Measurements from ENCODE around the gene ARF3. TPM values are rescaled to one million over a fixed set of nuclear protein-coding genes. Genes with fewer than 3 reads are reported as not detected.

ARF3 gene
- total and polyA plus RNA-seq, 9 donors = 19.9 to 63.3 (median 51.2) TPM

GRCh38 chr12:48973941-48974673 is 16.8 kb upstream of the ARF3 start:
- H3K4me1 ChIP-seq (ENCODE audit: control insufficient read depth, insufficient read depth, low read length) = peaks cover 54% of the 10 kb centered on the region
- peak; percentile 49 for DNase-seq
- no peak overlapping the region for H3K27ac ChIP-seq (ENCODE audit: low read length)
- H3K27me3 ChIP-seq (ENCODE audit: control insufficient read depth, insufficient read depth, low read length) = peaks cover 96% of the 10 kb centered on the region
- no peaks in the 10 kb centered on the region for H3K9me3 ChIP-seq (replicated peaks; ENCODE audit: control insufficient read depth, low read depth, low read length)
- no peak overlapping the region for H3K4me3 ChIP-seq (ENCODE audit: low read length)
- H3K36me3 ChIP-seq (ENCODE audit: control insufficient read depth, insufficient read depth, low read length) = no peaks in the 10 kb centered on the region
- 7% methylated on average over 6 of the region's 19 CpGs for WGBS (ENCODE audit: insufficient coverage)

- 0% methylated on average over 2 of the region's 12 CpGs for WGBS (ENCODE audit: insufficient coverage)
- H3K4me1 ChIP-seq (ENCODE audit: control insufficient read depth, insufficient read depth, low read length) = peaks cover 49% of the 10 kb centered on the region
- H3K9me3 ChIP-seq (replicated peaks; ENCODE audit: control insufficient read depth, low read depth, low read length) = no peaks in the 10 kb centered on the region
- no peak overlapping the region for H3K27ac ChIP-seq (ENCODE audit: low read length)
- peak; percentile 52 for DNase-seq
- no peaks in the 10 kb centered on the region for H3K36me3 ChIP-seq (ENCODE audit: control insufficient read depth, insufficient read depth, low read length)
- no peak overlapping the region for H3K4me3 ChIP-seq (ENCODE audit: low read length)
- peaks cover 96% of the 10 kb centered on the region for H3K27me3 ChIP-seq (ENCODE audit: control insufficient read depth, insufficient read depth, low read length)
These were observed 16.2 kb upstream of the ARF3 start for GRCh38 chr12:48973531-48973930.

GRCh38 chr12:48972952-48973483 is 15.7 kb upstream of the ARF3 start:
- Histone ChIP-seq H3K27ac (ENCODE audit: low read length) (no peak overlapping the region), H3K27me3 (ENCODE audit: control insufficient read depth, insufficient read depth, low read length) (peaks cover 94% of the 10 kb centered on the region), H3K9me3 (replicated peaks; ENCODE audit: control insufficient read depth, low read depth, low read length) (no peaks in the 10 kb centered on the region), H3K36me3 (ENCODE audit: control insufficient read depth, insufficient read depth, low read length) (no peaks in the 10 kb centered on the region), H3K4me3 (ENCODE audit: low read length) (no peak overlapping the region), H3K4me1 (ENCODE audit: control insufficient read depth, insufficient read depth, low read length) (peaks cover 44% of the 10 kb centered on the region)
- no peak for DNase-seq
- 10% methylated on average over 2 of the region's 3 CpGs for WGBS (ENCODE audit: insufficient coverage)

GRCh38 chr12:48972213-48972951 is 15.1 kb upstream of the ARF3 start:
- H3K4me1 ChIP-seq (ENCODE audit: control insufficient read depth, insufficient read depth, low read length) = peaks cover 41% of the 10 kb centered on the region
- DNase-seq = no peak
- H3K27me3 ChIP-seq (ENCODE audit: control insufficient read depth, insufficient read depth, low read length) = peaks cover 94% of the 10 kb centered on the region
- no peaks in the 10 kb centered on the region for H3K36me3 ChIP-seq (ENCODE audit: control insufficient read depth, insufficient read depth, low read length)
- H3K9me3 ChIP-seq (replicated peaks; ENCODE audit: control insufficient read depth, low read depth, low read length) = no peaks in the 10 kb centered on the region
- H3K4me3 ChIP-seq (ENCODE audit: low read length) = no peak overlapping the region
- 17% methylated on average over 23 of the region's 23 CpGs for WGBS (ENCODE audit: insufficient coverage)
- H3K27ac ChIP-seq (ENCODE audit: low read length) = no peak overlapping the region

GRCh38 chr12:48970702-48971334 is 13.5 kb upstream of the ARF3 start:
- peak overlapping the region; percentile 30 for H3K4me3 ChIP-seq (ENCODE audit: low read length)
- no peaks in the 10 kb centered on the region for H3K9me3 ChIP-seq (replicated peaks; ENCODE audit: control insufficient read depth, low read depth, low read length)
- peaks cover 90% of the 10 kb centered on the region for H3K27me3 ChIP-seq (ENCODE audit: control insufficient read depth, insufficient read depth, low read length)
- peaks cover 45% of the 10 kb centered on the region for H3K4me1 ChIP-seq (ENCODE audit: control insufficient read depth, insufficient read depth, low read length)
- H3K36me3 ChIP-seq (ENCODE audit: control insufficient read depth, insufficient read depth, low read length) = no peaks in the 10 kb centered on the region
- no peak overlapping the region for H3K27ac ChIP-seq (ENCODE audit: low read length)
- no peak for DNase-seq
- 13% methylated on average over 2 of the region's 10 CpGs for WGBS (ENCODE audit: insufficient coverage)

- Histone ChIP-seq H3K9me3 (replicated peaks; ENCODE audit: control insufficient read depth, low read depth, low read length) (no peaks in the 10 kb centered on the region), H3K27ac (ENCODE audit: low read length) (no peak overlapping the region), H3K36me3 (ENCODE audit: control insufficient read depth, insufficient read depth, low read length) (no peaks in the 10 kb centered on the region), H3K27me3 (ENCODE audit: control insufficient read depth, insufficient read depth, low read length) (peaks cover 89% of the 10 kb centered on the region), H3K4me1 (ENCODE audit: control insufficient read depth, insufficient read depth, low read length) (peaks cover 45% of the 10 kb centered on the region), H3K4me3 (ENCODE audit: low read length) (peak overlapping the region; percentile 15)
- 5% methylated on average over 72 of the region's 77 CpGs for WGBS (ENCODE audit: insufficient coverage)
- DNase-seq = peak; percentile 43
These were observed 12.8 kb upstream of the ARF3 start for GRCh38 chr12:48969833-48970701.

GRCh38 chr12:48969160-48969771 is 12.0 kb upstream of the ARF3 start:
- 42% methylated on average over 7 of the region's 8 CpGs for WGBS (ENCODE audit: insufficient coverage)
- no peak for DNase-seq
- Histone ChIP-seq H3K9me3 (replicated peaks; ENCODE audit: control insufficient read depth, low read depth, low read length) (no peaks in the 10 kb centered on the region), H3K4me1 (ENCODE audit: control insufficient read depth, insufficient read depth, low read length) (peaks cover 45% of the 10 kb centered on the region), H3K27me3 (ENCODE audit: control insufficient read depth, insufficient read depth, low read length) (peaks cover 81% of the 10 kb centered on the region), H3K4me3 (ENCODE audit: low read length) (no peak overlapping the region), H3K36me3 (ENCODE audit: control insufficient read depth, insufficient read depth, low read length) (no peaks in the 10 kb centered on the region), H3K27ac (ENCODE audit: low read length) (no peak overlapping the region)

- Histone ChIP-seq H3K4me1 (ENCODE audit: control insufficient read depth, insufficient read depth, low read length) (peaks cover 41% of the 10 kb centered on the region), H3K27ac (ENCODE audit: low read length) (no peak overlapping the region), H3K4me3 (ENCODE audit: low read length) (no peak overlapping the region), H3K27me3 (ENCODE audit: control insufficient read depth, insufficient read depth, low read length) (peaks cover 73% of the 10 kb centered on the region), H3K36me3 (ENCODE audit: control insufficient read depth, insufficient read depth, low read length) (no peaks in the 10 kb centered on the region), H3K9me3 (replicated peaks; ENCODE audit: control insufficient read depth, low read depth, low read length) (no peaks in the 10 kb centered on the region)
- WGBS (ENCODE audit: insufficient coverage) = no CpG with 5 or more reads among the region's 3 CpGs
- no peak for DNase-seq
These were observed 11.2 kb upstream of the ARF3 start for GRCh38 chr12:48968467-48968866.

GRCh38 chr12:48967991-48968390 is 10.7 kb upstream of the ARF3 start:
- H3K27ac ChIP-seq (ENCODE audit: low read length) = no peak overlapping the region
- H3K36me3 ChIP-seq (ENCODE audit: control insufficient read depth, insufficient read depth, low read length) = no peaks in the 10 kb centered on the region
- 32% methylated on average over 4 of the region's 7 CpGs for WGBS (ENCODE audit: insufficient coverage)
- no peak overlapping the region for H3K4me3 ChIP-seq (ENCODE audit: low read length)
- H3K9me3 ChIP-seq (replicated peaks; ENCODE audit: control insufficient read depth, low read depth, low read length) = no peaks in the 10 kb centered on the region
- H3K4me1 ChIP-seq (ENCODE audit: control insufficient read depth, insufficient read depth, low read length) = peaks cover 38% of the 10 kb centered on the region
- DNase-seq = no peak
- H3K27me3 ChIP-seq (ENCODE audit: control insufficient read depth, insufficient read depth, low read length) = peaks cover 68% of the 10 kb centered on the region

All from muscle of leg (tissue), 11 donors.